ENCODE data around the gene BID.

Gene BID

DNA sequence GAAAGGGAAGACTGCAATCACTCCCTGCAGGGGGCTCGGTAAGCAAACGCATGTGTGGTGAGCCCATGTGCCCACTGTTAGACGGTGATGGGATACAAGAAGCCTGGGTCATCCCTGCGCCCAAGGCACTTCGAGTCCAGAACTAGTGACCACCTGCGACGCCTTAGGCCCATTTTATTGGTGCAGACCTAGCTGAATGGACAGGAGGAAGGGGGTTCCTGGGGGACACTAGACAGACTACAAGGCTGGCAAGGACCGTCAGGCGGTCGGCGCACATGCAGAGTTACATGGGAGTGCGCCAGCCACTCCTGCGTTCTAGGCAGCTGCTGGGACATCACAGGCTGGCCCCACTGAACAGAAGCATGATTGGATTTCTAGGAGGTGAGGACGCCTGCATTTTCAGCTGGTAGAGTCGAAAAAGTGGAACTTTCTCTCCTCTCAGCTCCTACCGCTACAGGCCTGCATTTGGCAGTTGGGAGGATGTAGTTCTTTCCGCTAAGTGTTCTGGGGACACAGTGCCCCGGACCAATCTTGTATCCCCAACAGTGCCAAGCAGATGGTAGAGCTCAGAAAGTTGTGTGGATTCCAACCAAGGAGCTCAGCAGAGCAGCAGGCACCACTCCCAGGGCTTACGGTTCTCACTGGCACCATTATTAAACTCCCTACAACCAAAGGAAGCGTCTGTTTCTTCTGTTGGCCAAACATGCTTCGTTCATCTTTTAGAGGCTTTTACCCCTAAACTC is 35.7 kb downstream of the BID start:
- no peak for DNase-seq (ENCODE audit: low read depth in 3 of 3)

DNA sequence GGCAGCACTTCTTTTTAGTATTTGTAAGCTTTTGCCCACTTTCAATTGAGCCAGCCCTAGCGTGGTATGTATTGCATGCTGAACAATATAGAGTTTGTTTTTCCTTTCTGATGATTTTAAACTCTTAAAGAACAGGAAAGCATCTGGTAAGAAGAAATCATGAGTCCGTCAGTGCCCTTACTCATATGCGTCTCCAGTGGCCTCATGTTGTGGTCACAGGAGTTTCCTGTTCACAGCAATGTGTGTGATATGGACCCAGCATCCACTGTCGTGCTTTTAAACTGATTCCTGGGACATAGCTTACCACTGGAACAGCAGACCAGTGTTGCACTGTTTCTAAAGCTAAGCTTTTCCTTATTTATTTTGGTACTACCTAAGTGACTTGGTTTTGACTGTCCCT is 40.1 kb downstream of the BID start:
- no peak for DNase-seq (ENCODE audit: low read depth in 3 of 3)

DNA sequence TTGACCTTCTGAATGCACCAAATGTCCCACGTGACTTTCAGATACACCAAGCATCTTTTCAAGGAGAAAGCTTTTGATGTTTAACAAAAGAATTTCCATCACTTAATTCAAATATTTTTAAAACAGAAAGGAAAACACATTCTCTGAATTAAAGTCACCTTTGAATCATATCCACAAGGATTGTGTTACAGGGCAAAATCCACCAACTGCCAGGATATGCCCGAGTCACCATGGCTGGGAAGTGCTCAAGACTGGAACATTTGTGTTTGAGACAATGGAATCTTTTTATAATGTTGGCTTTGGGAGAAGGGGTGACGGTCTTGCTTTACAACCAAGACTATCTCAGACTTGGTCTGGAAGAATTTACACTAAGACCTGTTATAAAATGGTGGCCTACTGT is 40.8 kb downstream of the BID start:
- no peak for DNase-seq (ENCODE audit: low read depth in 3 of 3)

- no peak for DNase-seq (ENCODE audit: low read depth in 3 of 3)
Observed at GRCh38 chr22:17732251-17732854, 41.9 kb downstream of the BID start.

DNA sequence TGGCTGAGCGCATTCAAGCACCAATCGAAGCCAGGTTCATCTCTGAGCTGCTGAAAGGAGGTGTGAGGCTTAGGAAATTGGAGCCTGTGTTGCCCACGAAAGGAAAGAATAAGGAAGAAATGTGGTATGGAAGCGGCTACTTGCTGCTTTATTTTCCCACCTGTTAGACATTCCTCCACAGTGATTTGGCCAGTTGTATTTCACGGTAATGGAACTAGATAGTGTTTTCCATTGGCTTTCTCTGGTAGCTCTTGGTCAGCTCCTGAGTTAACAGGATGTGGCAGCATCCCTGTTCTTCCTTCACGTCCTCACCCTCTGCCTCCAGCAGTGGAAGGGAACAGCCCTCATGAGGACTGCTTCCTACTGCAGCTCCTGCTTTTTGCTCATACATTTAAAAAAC is 44.7 kb downstream of the BID start:
- no peak for DNase-seq (ENCODE audit: low read depth in 3 of 3)

DNA sequence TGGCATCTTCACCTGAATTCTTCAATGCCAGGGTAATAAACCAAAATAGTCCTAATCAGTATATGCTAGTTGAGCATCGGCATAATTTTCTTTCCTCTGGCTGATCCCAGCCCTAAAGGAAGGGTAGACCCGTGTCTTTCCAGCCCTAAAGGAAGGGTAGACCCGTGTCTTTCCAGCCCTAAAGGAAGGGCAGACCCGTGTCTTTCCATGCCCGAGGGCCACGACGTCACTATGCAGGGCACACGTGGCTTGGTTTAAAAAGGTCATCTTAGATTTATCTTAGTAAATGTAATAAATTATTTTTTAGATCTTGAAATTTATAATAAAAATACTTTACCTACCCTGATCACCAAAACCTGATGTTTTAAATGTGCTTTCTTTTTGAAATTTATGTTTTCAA is 45.5 kb downstream of the BID start:
- DNase-seq (ENCODE audit: low read depth in 3 of 3) = no peak

DNA sequence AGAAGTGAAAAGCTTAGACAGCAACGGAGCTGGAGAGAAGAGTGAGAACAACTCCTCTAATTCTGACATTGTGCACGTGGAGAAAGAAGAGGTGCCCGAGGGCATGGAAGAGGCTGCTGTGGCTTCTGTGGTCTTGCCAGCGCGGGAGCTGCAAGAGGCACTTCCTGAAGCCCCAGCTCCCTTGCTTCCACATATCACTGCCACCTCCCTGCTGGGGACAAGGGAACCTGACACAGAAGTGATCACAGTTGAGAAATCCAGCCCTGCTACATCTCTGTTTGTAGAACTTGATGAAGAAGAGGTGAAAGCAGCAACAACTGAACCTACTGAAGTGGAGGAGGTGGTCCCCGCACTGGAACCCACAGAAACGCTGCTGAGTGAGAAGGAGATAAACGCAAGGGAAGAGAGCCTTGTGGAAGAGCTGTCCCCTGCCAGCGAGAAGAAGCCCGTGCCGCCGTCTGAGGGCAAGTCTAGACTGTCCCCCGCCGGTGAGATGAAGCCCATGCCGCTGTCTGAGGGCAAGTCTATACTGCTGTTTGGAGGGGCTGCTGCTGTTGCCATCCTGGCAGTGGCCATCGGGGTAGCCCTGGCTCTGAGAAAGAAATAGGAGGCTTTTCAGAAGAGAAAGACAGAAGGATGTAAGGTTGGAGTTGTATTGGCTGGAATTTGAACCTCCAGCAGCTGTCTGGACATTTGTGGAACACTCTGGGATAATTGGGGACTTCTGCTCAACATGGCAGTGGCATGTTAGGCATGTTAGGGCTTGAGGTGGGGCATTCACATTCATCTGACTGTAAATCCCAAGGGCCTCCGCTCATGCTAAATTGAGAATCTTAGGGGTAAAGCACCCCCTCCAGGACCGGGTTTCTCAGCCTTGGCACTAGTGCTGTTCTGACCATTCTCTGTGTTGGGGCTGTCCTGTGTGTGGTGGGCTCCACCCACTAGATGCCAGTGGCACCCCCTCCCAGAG is 47.1 kb downstream of the BID start:
- DNase-seq (ENCODE audit: low read depth in 3 of 3) = no peak

DNA sequence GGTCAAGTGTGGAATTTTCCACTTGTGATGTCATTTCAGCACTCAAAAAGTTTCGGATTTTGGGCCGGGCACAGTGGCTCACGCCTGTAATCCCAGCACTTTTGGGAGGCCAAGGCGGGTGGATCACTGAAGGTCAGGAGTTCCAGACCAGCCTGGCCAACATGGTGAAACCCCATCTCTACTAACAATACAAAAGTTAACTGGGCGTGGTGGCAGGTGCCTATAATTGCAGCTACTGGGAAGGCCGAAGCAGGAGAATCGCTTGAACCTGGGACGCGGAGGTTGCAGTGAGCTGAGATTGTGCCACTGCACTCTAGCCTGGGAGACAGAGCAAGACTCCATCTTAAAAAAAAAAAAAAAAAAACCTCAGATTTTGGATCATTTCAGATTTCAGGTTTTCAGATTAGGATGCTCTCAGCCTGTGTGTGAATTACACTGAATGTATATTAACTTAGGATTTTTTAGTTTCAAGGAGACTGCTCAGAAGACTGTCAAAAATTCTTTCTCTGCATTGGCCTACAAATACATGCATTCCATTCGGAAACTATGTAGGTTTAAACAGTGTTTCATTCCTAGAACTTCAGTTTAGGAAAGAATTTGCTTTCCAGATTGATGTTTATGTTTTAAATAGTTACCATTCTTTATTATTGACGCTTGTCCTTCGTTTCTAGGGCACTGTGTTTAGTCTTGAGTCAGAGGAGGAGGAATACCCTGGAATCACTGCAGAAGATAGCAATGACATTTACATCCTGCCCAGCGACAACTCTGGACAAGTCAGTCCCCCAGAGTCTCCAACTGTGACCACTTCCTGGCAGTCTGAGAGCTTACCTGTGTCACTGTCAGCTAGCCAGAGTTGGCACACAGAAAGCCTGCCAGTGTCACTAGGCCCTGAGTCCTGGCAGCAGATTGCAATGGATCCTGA is 48.0 kb downstream of the BID start:
- no peak for DNase-seq (ENCODE audit: low read depth in 3 of 3)

- DNase-seq (ENCODE audit: low read depth in 3 of 3) = no peak
Observed at GRCh38 chr22:17725500-17725796, 48.8 kb downstream of the BID start.

GRCh38 chr22:17724678-17725499 is 49.4 kb downstream of the BID start:
- no peak for DNase-seq (ENCODE audit: low read depth in 3 of 3)

DNA sequence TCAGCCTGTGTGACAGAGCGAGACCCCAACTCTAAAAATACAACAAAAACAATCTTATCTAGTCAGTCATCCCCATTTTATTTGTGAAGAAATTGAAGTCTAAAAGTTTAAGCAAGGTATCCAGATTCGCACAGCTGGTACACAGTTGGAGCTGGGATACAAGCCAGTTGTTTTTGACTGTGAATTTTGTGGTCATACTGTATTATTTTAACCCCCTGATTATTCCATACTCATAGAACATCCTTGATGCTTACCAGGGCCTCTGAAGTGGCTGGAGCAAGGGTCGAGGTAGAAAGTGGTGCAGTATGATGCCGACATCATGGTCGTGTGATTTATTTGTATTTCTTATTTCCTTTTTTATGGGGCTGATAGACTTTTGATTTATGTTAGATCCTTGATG is 50.0 kb downstream of the BID start:
- DNase-seq (ENCODE audit: low read depth in 3 of 3) = no peak

GRCh38 chr22:17719911-17720310 is 54.4 kb downstream of the BID start:
- no peak for DNase-seq (ENCODE audit: low read depth in 3 of 3)

DNA sequence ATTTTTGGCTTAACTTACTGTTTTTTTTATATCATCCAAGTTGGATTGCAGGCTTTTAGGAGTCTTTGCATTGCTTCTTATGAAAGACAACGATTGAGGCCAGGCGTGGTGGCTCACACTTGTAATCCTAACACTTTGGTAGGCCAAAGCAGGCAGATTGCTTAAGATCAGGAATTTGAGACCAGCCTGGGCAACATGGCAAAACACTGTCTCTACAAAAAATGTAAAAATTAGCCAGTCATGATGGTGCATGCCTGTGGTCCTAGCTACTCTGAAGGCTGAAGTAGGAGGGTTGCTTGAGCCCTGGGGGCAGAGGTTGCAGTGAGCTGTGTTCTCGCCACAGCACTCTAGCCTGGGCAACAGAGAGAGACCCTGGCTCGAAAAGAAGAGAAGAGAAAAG is 56.6 kb downstream of the BID start:
- DNase-seq (ENCODE audit: low read depth in 3 of 3) = no peak

DNA sequence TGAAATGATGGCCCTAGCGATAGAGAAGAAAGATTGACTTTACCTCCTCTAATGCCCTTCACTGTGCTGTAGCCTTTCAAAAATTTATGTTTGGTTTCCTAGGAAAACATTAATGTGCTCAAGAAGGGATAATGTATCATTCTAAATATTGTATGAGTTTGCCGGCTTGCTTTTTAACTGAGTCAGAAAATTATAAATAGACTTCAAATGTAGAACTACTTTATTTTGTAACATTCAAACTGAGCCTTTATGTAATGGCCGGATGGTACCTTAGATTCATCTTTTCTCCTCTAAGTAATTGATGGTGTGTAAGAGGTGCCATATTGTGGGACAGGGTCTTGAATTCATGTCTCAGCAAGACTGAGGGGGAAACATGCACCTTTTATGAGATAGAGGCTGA is 57.7 kb downstream of the BID start:
- no peak for DNase-seq (ENCODE audit: low read depth in 3 of 3)

DNA sequence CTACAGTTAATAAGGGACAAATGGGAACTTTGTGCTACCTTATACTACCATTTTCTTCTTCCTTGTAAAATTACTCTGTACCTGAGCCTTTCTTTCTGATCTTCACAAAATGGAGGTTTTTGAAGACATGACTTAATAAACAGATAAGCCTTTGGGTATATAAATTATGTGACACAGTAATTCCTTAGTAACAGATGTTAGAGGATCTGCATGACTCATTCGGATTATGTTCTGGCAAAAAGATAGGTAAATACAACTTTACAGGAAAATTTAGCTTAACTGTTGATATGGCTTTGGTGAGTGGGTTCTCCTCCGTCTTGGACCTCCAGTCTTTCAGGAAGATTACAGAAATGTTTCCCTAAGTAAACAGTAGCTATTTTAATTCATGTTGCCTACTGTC is 61.8 kb downstream of the BID start:
- DNase-seq (ENCODE audit: low read depth in 3 of 3) = no peak

GRCh38 chr22:17710023-17710422 is 64.2 kb downstream of the BID start:
- DNase-seq (ENCODE audit: low read depth in 3 of 3) = no peak

GRCh38 chr22:17707526-17707925 is 66.7 kb downstream of the BID start:
- no peak for DNase-seq (ENCODE audit: low read depth in 3 of 3)

GRCh38 chr22:17706947-17707346 is 67.3 kb downstream of the BID start:
- no peak for DNase-seq (ENCODE audit: low read depth in 3 of 3)

DNA sequence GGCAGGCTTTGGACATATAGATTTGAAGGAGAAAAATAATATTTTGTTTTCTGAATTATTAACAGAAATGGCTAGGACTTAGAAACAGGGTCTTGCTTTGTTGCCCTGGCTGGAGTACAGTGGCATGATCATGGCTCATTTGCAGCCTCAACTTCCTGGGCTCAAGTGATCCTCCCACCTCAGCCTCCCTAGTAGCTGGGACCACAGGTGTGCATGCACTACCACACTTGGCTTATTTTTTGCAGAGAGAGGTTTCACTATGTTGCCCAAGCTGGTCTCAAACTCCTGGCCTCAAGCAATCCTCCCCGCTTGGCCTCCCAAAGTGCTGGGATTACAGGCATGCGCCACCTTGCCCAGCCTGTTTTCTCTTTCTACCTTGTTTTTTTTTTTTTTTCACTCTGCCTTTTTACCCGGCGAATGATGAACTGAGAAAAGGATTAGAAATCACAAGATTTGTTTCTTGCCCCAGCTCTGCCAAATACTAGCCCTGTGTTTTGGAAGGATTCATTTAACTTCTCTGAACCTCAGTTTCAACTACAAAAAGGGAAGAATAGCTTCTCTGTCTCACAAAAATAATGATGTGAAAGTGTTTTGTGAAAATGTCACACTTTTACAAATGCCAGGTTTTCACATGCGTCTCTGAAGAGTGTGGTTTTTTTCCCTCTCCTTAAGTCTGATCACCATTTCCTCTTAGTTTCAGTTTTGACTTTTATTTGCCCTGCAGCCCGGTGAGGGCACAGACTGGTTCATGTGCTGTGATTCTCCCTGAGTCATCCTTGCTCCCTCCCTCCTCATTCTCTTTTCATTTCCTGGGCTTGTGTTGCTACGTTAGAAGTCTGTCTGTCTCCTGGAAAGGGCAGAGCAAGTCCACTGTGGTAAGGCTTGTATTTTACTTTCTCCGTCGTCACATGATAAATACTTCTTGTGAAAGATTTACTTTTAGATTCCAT is 68.0 kb downstream of the BID start:
- DNase-seq (ENCODE audit: low read depth in 3 of 3) = peak in 2 of 3 experiments; percentile 13 to 15

GRCh38 chr22:17705546-17705945 is 68.7 kb downstream of the BID start:
- no peak for DNase-seq (ENCODE audit: low read depth in 3 of 3)
